Measurements from ENCODE around the gene ZNF74.

DNA sequence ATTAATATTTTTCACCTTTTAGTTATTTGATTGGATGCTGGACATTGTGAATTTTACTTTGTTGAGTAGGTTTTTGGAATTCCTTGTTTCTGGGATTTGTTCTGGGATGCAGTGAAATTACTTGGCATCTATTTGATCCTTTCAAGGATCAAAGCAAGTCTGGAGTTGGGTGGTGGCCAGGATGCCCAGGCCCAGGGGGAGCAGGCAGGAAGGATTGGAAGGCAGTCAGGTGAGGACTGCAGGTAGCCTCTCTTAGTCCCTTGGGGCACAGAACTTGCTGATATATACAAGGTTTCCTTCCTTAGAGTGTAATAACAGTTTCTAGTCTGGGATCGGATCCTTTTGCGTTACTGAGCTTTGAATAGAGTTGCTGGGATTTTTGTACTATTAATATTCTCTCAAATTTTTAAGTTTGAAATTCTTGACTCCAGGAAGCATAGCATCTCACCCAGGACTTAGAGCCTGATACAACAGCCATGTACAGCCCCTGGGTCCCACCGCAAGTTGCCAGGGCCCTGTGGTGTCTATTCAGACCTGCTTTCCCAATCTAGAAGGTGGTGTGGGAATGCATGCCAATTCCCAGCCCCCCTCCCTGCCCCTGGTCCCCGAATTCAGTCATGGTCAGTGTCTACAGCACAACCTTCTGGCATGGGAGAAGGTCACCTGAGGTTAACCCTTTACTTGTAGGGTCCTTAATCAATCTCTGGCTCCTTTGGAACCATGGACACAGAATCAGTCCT, 6.1 kb downstream of the ZNF74 start:
- TF ChIP-seq SIN3A (IDR thresholded peaks at IDR 0.05; ENCODE audit: borderline replicate concordance, insufficient read depth, low read length) (no peak), POLR2AphosphoS5 (IDR thresholded peaks at IDR 0.05; ENCODE audit: low read depth, low read length) (no peak)

Measured in PFSK-1 (cell line).